AG09319 (cell line): ENCODE measurements around the gene SERGEF.

ENCODE experiments used
- DNase-seq: peaks from one replicate; pipeline ENCODE4 v3.0.0-alpha.2; 2010; ENCODE audit warnings: low read depth; ENCODE audit errors: extremely low read depth
- CTCF ChIP-seq: IDR thresholded peaks from 2 replicates; pipeline ENCODE4 v1.5.1; 2011; ENCODE audit warnings: low read depth, mild to moderate bottlenecking, inconsistent platforms, low read length, moderate library complexity

SERGEF gene

GRCh38 chr11:17745023-17745772 is 267.6 kb downstream of the SERGEF start:
- no peak for DNase-seq
- TF ChIP-seq CTCF = no peak

GRCh38 chr11:17744151-17744940 is 268.5 kb downstream of the SERGEF start:
- TF ChIP-seq CTCF = no peak
- DNase-seq = no peak

GRCh38 chr11:17743808-17744119 is 269.1 kb downstream of the SERGEF start:
- no peak for TF ChIP-seq CTCF
- DNase-seq = no peak

GRCh38 chr11:17743026-17743807 is 269.6 kb downstream of the SERGEF start:
- TF ChIP-seq CTCF = no peak
- no peak for DNase-seq

GRCh38 chr11:17742019-17742418 is 270.8 kb downstream of the SERGEF start:
- TF ChIP-seq CTCF = no peak
- DNase-seq = no peak

- no peak for TF ChIP-seq CTCF
- no peak for DNase-seq
These were observed 271.4 kb downstream of the SERGEF start for GRCh38 chr11:17741487-17741886.
